ENCODE data around the gene THRB.
"Not testable (repeated sequence)": the region's sequence is repeated elsewhere in the genome, so short reads cannot be mapped to it uniquely, and the experiment has no call there.

THRB gene

DNA sequence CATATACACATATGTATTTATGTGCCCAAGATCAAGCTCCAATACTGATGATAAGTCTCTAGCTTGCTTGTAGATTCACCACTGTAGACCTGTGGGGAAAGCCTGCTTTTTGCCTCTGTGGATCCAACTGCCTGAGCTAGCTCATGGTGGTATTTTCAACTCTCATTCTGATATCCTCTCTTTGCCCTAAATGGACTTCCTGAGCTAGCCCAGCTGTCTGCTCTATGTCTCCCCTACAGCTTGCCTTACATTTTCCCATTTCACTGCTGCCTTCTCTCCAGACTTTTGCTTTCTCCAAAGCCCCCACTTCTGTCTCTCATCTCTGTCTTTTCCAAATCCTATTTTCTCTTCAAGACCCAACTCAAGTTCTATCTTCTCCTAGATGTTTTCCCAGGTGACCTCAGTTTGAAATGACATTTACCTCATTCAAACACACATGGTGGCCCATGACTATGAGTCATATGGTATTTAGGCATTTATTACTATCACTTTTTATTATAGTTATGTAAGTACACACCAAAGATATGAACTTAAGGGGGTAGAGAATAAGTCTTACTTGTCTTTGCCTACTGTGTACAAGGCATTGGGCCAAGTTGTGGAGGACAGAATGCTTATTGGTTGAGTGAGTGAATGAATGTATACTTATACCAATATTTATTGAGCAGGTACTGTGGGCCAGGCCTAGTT lies 357.9 kb downstream of the THRB start:
- DNase-seq: no peak

DNA sequence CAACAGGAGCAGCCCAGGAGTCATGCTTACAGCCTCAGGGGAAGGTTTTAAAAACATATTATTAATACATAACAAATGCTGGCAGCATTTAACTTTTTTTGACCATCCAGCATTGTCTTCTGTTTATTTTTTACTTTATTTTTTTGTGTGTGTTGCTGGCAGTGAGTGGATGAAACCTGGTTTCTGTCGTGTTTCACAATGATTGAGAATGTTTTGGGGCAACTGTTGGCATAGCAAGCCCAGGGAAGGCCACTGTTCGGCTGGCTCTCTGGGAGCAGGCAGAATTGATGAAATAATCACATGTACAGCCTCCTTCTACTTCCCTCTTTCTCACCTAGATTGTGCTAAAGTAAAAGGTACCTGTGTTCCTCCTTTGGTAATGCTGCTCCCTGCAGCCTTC lies 359.4 kb downstream of the THRB start:
- no peak for DNase-seq

DNA sequence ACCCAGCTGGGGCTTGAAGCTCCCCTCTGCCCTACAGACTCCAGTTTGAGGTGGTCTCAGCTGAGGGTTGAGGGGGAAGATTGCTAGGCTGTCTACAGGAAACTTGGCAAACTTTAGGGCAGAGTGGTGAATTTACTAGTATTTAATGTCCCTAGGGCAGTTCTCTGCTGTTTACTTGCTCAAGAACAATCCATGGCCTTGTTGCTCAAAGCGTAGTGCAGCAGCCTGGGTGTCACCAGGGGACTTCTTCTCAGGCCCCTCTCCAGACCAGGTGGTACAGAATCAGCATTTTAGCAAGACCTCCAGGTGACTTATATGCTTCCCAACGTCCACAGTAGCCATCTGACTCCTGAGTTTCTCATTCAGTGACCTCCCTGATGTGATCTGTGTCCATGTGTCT lies 360.7 kb downstream of the THRB start:
- DNase-seq: no peak

DNA sequence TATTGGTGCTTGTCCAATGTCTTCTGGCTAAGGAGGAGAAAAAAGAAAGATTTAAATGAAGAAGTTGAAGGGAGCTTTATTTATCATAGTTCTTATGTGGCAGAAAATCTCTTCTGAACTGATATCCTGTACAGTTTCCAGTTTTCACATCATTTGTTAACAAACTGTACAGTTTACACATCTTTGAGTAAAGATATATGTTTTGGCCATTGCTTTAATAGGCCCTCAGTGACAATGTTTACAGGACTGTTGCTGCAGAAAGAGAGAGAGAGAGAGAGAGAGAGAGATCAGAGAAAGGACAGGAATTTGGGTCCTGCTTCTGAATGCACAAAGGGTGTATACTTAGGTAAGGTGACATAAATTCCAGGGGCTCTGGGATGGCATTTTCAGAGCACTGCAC lies 361.2 kb downstream of the THRB start:
- no peak for DNase-seq

DNA sequence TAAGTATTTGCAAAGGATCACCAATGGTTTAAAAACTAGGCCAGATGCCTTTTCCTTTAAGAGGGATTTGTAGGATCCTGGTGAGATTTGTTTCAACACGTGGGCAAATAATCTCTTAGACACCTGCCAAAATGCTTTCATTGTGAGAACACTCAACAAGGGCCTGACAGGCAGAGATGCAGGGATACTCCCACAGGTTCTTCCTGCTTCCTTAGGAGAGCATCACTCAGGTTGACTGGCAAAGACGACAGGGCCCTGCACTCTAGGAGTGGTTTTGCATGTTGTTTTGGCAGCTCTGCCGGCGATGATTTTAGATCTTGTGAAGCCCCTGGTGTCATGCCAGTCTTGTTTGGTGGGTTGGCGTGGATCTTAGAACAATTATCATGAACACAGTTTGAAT lies 365.1 kb downstream of the THRB start:
- no peak for DNase-seq

DNA sequence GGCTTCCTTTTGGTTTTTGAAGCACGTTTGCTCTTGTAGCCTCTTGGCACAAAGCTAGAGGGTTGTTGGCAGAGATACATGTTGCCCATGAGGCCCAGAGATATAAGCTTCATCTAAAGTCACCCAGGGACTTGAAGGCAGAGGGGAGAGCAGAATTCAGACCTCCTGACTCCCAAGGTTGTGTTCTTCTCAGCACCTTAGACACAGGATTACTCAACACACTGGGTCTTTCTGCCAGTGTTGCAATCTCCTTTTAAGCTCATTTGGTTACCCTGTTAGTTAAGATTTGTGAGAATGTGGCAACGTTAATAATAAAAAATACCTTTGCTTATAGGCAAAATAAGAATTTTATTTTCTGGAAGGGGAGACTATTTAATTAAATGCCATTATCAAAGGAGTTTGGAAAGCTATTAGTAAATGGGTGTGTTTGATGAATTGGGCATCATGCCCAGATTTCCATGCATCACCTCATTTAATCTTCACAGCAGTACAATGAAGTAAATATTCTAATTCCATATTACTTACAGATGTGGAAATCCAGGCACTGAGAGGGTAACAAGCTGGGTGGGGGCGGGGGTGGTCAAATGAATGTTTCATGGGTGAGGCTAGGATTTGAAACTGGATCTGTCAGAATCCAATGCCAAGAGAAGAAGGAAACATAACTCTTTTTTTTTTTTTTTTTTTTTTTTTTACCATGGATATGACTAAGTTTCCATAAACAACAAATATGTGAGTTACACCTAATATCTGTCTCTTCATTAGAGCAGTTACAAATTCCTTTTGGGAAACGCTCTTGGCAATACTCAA lies 366.2 kb downstream of the THRB start:
- DNase-seq: no peak

DNA sequence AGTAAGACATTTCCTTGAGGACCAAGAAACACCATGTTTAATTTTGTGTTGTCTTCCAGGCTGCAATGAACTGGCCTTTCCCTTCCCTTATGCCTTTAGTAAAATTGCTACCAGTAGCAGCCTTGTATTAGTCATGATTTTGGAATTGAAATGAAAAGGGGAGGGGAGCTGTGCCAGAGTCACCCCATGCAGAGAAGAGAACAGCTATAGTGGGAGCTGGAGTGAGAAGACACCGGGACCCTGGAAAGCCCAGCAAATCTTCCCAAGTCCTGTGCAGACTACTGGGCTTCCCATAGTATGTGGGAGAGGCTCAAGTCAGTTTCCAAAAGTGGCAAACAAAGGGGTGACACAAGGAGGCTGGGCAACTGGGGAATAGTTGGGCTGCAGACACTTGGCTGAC lies 371.1 kb downstream of the THRB start:
- no peak for DNase-seq

DNA sequence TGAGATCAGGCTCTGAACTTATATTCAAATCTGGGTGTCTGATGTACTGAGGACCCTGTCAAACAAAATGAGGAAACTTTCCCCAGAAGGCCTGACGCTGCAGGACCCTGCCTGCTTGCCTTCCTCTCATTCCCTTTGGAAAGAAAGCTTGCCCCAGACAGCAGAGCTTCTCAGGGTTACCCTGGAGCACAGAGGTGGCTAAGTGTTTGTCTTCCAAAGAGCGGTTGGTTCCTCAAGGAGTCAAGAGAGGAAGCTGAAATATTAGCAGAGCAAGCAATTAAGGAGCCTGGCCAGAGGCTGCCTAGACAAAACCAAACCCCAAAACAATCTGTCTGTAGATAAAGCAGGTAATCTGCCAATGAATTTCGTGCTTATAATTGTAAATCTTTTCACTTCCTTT lies 374.2 kb downstream of the THRB start:
- DNase-seq: no peak

DNA sequence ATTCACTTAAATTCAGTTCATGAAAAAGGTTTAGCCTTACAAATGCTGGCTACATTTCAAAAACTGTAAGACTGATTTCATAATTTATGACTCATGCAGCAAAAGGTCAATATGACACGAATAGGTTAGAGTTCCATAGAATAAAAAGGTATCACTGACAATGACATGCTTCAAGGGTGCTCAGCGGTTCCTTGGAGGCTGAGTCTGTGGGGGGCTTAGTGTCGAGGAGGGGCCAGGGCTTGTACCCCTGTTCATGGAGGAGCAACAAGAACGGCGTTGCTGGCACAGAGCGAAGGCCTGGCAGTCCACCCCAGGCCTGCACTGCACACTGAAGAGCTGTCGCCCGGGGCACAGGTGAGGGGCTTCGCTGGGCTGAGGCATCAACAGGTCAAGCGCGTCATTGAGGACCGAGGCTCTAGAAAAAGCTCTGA lies 375.3 kb downstream of the THRB start:
- DNase-seq: no peak

DNA sequence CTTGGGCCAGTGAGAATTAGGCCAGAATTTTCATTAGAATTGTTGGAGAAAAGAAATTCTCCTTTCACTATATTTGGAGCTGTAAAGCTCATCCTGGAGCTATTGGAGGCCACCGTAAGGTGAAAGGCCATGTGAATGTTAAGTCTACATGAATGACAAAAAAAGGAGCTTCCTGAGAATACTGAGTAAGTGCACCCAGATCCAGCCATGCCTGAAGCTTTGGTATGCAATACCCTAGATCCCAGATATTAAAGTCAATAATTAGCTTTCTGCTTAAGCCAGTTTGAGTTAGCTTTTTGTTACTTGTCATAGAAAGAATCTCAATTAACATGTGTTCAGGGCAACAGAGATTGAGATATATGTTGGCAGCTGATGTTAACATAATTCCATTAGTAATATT lies 377.1 kb downstream of the THRB start:
- no peak for DNase-seq

DNA sequence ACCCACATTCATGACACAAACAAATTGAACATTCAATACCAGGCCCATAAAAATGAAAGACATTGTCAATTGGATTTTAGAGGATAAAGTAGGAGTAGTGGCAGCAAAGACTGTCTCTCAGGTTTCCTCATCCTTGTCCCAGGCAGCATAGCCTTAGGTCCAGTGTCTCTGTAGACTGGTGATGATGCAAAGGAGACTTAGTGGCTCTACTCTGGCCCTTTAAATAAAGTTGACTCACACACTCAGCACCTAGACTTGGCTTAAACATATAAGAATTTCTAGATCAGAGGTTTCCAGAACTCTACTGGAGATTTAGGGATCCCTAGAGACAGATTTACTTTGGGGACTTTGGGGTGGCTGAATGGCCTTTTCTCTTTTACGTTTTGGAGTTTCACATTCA lies 382.9 kb downstream of the THRB start:
- DNase-seq: no peak

DNA sequence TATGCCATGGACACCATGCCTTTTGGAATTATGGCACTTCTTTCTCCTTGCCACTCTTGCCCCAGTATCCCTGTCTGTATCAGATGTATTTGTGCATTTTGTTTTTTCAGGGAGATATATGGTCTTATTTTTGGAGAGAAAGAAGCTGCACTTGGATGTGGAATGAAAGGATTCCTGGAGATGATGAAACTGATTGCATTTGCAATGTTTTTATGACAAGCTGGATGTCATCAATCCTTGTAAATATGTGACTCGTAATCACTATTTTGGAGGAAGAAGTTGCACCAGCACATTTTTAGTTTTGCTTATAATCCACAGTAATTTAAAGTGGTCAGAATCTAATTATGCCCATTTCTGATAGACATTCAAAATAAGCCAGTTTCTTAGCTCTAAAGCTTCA lies 384.6 kb downstream of the THRB start:
- DNase-seq: no peak

DNA sequence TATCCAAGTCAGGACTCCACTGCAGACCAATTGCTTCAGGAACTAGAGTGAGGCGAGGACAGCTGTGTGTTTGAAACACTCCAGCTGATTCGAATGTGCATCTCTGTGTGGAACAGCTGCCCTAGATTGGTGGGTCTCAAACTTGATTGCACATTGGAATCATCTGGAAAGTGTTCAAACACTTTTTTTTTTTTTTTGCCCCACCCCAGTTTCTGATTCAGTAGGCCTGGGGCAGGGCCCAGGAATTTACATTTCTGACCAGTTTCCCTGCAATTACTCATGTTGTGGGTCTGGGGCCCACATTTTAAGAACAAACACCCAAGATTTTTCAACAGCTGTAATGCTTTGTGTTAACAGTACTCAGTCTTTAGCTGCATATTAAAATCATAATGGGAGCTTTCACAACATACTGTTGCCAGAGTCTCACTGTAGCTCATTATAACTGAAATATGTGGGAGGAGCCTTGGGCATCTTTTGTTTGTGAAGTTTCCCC lies 392.9 kb downstream of the THRB start:
- no peak for DNase-seq

DNA sequence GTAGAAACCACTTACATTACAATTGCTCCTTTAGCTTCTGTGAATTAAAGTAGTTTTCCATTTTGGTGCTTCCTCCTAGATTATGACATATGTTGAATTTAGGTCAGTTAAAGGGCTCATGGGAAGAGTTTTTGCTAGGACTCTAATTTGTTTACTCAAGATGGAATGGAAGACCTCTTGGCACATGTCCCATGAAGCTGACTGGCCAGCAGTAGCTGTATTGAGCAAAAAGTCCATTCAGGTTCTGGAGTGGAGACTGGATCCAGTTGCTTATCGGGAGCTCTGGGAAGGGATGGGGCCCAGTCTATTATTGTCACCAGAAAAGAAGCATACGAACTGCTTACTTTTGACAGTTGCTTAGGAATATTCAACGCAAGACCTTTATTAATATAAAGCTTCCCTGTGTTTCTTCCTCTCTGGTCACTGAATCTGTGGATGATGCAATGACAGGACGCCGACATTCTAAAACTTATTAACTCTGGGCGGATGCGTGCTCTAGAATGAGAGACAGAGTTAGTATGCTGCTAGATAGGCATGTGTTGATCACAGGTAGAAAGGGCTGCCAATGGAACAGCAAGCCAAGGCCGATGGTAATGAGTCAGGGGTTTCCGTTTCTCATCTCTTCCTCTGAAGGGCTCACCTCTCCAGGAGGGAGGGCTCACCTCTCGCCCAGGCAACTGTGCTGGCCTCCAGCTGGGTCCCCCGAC lies 393.8 kb downstream of the THRB start:
- no peak for DNase-seq

DNA sequence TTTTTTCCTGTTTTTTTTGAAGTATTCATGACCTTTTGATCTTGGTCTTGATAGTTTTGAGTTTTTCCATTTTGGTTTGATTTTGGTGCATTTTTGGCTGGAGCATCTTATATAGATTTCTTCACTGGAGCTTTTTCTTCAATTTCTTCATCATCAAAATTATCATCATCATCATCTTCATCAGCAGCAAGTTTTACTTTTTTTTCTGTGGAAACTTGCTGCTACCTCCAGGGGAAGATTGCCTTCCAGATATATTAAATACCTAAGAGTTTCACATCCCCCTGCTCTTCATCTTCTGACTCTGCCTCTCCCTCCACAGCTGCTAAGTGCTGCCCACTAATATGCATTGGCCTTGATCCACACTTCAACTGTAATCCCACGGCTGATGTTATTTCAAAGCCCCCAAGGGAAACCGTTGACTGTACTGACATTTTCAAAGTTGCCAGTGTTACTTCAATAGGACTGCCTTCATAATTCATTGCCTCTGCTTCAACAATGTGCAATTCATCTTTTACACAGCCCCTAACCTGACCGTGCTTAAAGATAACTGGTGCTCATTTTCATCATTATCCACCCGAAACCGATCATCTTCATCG lies 397.9 kb downstream of the THRB start:
- no peak for DNase-seq

DNA sequence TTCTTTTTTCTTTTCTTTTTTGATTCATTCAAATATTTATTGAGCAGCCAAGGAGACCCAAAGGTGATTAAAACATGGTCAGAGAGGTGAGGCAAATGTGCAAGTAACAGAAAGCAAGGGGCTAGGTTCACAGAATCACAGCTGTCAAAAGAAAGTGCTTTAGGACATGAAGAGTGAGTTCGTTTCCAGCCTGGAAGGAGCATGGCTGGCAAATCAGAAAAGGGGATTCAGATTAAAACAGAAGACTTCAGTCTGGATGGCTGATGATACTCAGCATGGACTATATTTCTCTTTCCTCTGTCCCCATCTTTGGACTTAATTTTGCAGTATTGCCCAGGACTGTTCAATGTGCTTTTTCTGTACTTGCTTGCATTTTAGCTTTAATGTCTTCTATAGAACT lies 398.4 kb downstream of the THRB start:
- DNase-seq: no peak

DNA sequence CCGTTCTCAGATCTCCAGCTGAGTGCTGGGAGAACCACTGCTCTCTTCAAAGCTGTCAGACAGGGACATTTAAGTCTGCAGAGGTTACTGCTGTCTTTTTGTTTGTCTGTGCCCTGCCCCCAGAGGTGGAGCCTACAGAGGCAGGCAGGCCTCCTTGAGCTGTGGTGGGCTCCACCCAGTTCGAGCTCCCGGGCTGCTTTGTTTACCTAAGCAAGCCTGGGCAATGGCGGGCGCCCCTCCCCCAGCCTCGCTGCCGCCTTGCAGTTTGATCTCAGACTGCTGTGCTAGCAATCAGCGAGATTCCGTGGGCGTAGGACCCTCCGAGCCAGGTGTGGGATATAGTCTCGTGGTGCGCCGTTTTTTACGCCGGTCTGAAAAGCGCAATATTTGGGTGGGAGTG lies 399.8 kb downstream of the THRB start:
- DNase-seq: not testable (repeated sequence)

DNA sequence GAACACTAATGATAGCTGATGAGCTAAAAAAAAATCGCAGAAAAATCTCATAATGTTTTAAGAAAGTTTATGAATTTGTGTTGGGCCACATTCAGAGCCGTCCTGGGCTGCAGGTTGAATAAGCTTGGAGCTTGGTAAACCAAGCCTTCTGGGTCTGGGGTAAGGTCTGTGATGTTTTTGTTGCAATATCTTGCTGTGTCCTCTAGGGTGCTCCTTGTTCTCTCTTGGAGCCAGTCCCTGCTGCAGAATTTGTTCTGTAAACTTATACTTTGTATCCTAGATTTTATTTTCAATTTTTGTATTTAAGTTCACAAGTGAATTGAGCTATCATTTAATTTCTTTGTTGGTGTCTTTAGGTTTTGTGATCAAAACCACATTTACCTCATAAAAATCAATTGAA lies 405.9 kb downstream of the THRB start:
- no peak for DNase-seq

DNA sequence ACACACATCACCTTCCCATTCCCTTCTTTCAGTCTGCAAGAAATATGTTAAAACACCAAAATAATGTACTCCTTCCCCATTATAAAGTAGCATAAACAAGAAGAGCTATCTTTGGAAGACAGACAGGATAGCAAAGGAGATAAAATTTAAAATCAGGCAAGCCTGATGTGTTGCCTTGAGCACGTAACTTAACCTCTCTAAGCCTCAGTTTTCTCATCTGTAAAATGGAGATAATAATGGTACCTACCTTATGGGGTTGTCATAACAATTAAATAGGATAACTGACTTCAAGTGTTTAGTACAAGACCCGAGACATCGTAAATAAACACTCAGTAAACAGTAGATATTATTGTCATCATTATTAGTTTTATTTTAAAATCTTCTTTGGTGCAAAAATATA lies 407.2 kb downstream of the THRB start:
- DNase-seq: no peak

DNA sequence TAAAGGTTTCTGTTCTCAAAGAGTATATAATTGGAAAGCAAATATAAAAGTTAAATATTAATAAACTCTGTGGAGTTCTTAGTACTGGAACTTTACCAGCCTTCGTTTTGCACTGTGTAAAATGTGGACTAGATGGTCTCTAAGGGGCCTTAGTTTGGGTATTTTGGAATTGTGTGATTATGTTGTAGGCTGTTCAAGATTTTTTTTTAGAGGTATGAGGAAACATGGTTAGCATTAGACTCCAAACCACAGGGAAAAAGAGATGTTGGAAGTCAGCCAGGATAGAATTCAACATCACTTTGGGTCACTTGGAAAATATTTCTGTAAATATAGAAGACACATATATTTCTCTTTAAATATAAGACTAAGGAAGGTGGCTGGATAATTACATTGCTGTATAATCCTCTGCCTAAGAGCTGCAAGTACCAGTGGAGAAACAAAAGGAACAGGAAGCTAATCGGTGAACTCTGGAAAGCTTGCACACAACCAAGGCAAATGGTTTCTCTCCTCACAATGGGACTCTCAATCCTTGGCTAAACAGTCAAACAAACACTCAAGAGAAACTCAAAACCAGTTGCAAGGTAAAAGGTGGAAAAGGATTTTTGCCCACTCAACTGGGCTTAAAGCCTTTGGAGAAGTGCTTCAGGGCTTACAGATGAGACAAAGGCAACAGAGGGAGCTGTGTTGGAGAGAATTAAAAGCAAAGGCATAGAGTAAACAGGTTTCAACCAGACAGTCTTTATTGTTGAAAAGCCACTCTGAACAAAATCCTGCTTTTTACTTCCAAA lies 407.8 kb downstream of the THRB start:
- no peak for DNase-seq

DNA sequence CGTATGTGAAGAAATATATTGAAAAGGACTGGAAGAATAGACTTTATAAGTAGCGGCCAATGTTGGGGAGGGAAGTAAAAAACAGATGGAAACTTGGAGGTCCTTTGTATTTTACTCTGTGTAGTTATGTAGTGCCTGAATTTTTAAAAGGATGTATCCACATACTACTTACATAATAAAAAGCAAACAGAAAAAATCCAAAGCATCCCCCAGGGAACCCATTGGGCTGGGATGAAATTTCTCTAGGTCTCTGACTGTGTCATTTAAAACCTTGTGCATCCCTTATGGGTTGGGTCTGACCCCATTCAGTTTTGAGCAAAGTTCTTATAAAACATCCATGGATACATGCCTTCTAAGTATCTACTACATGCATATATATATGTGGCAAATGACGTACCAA lies 408.4 kb downstream of the THRB start:
- DNase-seq: no peak

DNA sequence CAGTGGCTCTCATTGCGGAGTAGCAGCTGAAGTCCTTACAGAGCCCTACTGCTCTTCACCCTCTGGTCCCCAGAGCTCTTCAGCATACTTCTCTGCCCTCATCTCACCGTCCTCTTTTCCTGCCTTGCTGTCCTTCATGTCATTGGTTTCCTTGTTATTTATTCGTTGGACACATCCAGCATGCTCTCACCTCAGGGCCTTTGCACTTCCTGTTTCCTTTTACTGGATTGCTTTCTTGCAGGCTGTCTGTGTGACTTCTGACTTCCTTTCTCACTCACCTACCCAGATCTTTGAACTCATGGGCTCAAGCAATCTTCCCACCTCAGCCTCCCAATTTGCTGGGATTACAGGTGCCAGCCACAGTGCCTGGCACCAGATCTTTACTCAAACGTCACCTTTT lies 422.5 kb downstream of the THRB start:
- no peak for DNase-seq

DNA sequence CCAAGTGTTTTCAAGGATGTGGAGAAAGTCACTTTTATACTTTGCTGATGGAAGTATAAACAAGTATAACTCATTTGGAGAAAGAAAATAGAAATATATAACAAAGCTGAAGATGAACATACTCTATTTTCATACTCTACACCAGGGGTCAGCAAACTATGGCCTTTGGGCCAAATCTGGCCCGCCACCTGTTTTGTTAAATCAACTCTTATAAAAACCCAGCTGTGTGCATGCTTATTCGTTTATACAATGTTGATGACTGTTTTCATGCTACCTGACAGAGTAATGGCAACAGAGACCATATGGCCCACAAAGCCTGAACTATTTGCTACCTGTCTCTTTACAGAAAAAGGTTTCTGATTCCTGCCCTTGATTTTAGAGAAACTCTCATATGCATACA lies 425.6 kb downstream of the THRB start:
- DNase-seq: no peak
